Stimulated activated CD4-positive, alpha-beta T cell treated with anti-CD3 and anti-CD28 coated beads, Interleukin-4, amount 100 ng/mL, for 1 hour (primary cell): ENCODE results near the gene LRRFIP1.

Experiments used
- DNase-seq: peaks from one replicate; pipeline ENCODE4 v3.0.0-alpha.2; 2020

The LRRFIP1 gene

DNA sequence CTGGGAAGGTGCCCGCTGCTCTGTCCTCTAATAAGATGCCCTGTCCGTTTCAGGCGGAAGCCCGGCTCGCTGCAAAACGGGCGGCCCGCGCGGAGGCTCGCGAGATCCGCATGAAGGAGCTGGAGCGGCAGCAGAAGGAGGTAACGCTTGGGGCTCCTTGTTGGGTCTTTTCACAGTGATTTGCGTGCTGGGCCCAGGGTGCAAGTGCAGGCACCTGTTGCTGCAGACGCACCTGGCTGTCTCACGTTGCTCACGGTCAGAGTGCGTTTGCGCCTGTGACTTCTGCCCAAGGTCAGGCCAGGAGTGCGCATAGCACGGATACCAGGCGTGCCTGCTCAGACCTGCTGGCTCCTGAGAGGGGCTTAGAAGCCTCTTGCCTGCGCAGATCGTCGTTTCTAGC is 81.1 kb downstream of the LRRFIP1 start:
- no peak for DNase-seq

DNA sequence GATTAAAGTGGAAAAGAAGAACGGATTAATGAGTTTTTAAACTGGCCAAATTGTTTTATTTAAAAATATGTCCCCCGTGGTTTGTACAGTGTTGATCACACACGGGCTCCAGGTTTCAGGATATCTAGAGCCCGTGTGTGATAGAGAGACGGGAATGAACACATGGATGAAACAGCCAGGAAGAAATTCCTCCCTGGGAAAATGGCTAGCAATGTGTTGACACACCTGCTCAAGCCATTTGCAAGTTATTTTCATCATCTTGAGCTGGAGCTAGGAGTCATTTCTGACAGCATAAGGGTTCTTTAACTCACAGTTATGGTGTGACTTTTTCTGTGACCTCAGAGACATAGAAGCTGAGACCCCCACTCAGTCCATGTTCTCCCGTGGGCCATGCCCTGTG is 81.6 kb downstream of the LRRFIP1 start:
- DNase-seq = no peak

DNA sequence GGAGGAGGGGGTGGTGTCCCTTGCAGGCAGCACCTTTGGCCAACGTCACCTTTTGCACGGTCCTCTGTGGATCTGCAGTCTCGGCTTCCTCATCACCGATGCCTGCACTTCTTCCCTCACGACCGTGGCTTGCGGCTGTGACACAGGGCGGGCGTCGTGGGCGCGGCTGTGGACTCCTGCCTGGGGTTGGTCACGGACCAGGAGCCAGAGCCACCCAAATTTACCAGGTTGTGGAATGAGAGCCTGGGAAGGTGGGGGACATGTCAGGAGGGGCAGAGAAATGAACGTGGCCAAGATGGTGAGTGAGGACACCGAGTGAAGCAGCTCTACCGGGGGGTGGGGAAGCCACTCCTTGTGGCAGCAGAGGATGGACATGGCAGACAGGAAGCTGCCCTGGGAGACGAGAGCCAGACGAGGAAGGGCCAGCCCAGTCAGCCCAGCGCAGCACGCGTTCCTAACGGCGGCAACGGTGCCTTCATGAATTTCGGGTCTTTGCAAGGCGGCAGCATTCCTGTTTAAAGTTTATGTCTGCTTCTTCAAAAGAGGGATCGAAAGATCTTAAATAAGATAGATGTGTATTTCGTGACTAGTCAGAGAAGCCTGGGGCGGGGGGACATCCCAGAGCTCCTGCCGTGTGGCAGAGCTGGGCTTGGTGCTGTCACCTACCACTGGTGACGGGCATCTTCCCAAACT is 84.2 kb downstream of the LRRFIP1 start:
- DNase-seq = no peak

DNA sequence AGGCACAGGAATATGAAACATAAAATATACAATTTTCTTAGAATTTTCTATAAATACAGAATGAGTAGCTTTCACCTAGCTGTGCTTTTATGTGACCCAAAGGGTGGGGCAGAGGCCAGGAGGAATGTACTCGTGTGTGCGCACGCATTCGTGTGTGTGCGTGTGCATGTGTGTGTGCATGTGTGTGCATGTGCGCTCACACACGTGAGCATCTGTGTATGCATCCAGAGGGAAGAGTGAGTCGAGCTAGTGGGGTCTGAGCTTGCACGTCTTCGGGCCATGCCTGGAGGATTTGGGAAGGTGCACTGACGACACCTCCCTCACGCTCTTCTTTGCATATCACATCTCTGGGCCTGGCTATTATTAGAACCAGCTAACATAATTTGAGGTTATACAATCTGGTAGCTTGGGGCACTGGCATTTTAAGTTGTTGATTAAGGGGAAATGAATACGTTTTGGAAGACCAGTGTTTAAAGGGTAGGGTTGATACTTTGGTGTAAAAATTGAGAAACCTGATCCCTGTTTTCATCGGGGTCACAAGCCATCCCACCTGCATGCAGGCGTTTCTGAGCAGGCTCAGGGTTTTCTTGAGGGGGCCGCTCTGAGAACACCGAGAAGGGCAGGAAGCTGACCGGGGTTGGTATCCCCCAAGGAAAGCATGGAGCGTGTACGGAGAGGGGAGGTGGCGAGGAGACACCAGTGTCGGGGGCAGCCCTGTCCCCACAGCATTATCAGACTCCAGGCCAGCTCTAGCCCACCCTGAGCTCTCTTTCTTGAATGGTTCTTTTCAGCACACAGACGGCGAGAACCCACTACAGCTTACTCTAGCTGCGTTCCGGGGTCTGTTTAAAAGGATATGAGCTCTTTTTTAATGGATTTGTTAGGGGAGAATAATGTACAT is 85.3 kb downstream of the LRRFIP1 start:
- no peak for DNase-seq

DNA sequence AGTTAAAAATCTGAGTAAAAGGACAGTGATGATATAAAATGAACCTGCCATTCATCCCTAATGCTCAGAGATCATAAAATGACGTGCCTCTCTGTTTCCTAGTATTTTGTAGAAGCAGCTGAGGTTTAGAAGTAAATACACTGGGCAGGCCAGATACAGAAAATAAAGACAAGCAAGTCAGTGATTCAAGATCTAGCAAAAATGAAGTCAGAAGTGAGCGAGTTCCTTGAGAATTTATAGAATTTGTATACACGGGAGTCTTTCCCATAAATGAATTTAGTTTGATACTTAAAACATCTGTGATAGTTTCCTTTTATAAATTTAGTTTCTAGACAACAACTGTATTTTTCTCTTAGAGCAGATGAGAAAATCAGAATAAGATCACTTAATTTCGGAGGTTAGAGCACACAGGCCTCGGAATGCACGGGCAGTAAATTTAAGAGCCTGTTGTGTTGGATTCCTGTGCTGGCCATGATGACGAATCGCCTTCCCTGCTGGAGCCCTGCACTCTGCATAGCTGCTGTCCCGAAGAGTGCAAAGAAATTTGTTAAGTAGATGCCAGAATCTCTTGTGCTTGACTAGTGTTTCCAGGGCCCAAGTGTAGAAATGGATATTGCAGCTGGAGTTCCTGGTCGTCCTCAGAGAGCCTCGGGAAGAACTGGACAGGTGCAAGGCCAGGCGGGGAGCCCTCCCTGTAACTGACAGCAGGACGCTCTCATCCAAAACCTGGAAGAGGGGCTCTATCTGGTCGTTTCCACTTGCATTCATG is 87.5 kb downstream of the LRRFIP1 start:
- DNase-seq = no peak

DNA sequence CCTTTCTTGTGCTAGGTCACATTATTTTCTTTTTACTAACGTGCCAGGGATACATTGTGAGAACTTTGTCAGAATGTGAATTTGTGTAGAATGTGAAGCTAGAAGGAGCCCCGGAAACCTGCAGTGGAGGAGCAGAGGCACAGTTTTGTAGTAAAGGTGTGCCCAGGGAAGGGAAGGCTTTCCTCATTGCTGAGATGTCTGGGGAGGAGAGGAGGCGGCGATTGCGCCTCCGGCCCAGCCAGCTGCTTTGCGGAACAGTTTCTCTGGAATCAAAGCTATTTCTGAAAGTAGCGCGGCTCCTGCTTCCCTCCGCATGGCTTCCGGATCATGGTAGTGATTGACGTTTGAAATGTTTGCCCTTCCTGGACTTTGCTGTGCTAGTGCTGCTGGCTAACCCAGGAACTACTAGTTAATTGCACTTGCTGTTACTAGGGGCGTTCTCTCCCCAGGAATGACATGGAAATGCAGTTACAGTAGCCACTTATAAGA is 88.1 kb downstream of the LRRFIP1 start:
- DNase-seq = no peak

DNA sequence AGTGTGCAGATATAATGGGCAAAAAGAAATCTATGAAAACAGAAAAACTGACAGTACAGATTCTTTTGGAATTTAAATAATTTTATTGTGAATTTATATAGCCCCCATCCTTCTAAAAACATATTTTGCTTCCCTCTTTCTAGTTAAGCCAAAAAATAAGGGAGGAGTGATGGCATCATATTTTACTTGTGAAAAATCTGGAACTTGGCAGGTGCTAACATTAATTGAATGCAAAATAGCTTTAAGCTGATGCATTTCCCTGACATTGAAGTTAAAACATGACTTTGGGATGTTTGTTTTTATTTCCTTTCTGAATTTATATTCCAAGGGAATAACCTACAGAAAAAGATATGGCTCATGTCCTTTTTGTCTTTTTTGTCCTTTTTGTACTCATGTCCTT is 88.6 kb downstream of the LRRFIP1 start:
- DNase-seq = no peak

DNA sequence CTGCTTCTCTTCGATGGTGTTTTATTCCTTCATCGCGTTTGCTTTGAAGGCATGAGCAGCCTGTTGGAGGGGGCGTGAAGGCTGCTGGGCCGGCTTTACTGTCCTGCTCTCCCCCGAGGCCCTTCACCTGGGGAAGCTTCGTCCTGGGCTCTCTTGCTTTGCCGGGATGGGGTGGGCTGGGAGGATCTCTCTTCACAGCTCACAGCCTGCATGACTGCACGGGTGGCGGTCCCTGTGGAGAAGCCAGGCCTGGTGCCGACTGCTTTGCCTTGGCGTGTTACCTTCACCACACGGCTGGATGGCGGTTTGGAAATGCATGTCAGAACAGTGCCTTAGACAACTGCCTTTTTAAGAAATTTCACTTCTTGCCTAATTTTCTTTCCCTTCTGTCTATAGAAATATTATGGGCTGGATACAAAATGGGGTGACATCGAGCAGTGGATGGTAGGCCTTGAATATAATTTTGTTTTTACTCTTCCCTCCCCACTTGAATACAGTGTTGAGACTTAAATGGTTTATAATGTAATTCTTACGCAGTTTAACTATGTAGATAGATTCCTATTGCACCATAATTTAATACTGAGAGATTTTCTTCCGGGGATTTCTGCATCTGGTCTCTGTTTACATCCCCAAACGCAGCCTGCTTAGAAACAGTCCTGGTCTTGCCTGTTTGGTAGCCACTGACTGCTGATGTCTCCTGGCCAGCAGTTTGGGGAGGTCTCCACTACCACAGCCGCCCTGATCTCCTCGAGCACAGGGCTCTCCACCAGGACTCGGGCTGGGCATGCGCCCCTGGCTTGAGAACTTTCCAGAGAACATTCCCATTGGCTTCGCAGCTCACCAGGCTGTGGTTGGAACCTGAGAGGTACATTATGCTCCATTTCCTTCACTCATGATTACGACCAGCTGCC is 90.2 kb downstream of the LRRFIP1 start:
- no peak for DNase-seq

DNA sequence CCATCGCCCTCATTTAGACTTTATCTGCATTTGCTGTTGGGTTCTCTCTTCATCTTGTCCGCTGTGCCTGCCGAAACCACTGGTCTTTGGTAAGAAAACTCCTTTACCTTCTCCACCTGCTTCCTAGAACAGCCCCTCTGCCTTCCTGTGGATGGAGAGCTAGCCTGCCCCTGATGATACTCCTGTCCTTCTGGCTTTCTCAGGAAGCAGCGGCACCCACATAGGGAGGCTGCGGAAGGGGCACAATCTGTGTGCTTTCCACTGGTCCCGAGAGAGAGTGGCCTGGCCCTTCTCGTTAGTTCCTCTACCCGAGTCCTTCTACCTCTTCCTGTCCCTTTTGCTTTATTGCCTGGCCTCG is 90.9 kb downstream of the LRRFIP1 start:
- no peak for DNase-seq

DNA sequence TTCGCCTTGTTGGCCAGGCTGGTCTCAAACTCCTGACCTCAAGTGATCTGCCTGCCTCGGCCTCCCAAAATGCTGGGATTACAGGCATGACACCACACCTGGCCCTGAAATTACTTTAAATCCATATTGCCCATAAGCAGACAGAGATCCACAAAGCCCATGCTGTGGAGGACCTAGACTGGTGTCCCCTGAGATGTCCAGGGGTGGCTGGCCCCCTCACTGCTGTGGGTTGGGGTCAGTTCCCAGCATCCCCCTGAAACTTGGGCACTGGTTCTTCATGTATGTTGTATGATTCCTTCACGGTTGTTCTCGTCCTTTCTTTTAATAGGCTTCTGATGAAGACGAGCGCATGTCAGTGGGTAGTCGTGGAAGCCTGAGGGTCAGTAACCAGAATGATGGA is 93.1 kb downstream of the LRRFIP1 start:
- DNase-seq = no peak

DNA sequence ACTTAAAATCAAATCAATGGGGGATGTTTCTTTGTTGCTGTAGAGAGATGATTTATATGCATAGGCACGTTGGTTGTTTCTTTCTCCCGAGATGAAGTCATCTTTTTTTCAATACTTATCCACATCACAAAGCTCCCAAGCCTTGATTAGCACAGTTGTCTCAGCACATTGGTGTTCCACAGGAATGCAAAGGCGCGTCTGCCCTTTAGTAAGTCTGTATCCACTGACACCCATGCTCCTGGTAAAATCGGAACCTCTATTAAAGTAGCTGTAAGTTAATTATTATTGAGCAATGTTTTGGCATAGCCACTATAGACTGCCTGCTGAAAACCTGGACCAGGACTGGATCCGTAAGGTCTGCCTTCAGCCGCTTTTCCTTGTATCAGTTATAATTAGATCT is 93.6 kb downstream of the LRRFIP1 start:
- no peak for DNase-seq

DNA sequence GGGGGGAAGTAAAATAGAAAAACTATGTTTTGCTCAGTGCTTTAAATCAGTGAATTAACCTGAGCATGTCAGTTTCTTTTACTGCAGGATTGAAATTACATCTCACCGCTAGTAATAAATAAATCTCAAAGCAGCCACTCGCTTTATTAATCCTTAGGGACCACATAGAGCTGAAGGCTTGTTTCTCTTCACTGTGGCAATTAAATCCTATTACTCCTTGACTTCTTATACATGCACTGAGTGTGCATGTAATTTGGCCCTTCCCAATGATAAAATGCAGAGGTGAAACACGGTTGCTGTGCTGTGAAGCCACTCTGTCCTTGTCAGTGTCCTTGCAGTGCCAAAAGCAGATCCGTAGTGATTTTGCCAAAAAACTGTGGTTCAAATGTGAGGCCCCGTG is 94.1 kb downstream of the LRRFIP1 start:
- DNase-seq = no peak

DNA sequence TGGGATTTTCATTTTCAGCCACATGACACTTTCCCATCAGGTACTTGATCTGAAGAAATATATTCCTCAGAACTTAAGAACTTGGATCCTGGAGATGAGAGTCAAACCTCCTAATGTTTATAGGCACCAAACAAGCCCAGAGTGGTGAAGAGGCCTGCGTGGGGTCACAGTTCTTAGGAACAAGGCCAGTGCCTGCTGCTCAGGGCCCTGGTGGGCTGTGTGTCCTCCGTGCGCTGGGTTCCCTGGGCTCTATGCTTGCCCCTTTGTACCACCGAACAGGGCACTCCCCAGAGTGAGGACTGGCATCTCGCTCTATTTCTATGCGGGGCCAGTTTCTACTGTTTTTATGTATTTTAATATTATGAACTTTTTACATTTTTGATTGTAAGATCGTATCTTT is 95.2 kb downstream of the LRRFIP1 start:
- DNase-seq = no peak

DNA sequence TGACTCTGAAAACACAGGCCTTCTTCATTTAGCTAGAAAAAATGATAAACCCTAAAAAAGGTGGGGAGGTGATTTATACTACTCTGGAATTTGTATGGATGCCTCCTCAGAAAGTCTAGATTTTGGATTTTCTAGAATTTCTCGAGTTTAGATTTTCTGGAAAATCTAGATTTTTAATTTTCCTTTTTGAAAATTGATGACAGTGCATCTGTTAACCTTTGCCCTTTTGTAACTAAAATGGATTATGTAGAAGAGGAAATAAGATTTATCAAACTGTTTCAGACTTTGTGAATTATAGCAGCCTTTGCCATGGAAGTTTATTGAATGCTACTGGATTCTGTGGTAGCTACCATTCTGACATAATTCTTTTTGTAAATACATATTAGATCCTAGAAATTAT is 95.6 kb downstream of the LRRFIP1 start:
- no peak for DNase-seq

DNA sequence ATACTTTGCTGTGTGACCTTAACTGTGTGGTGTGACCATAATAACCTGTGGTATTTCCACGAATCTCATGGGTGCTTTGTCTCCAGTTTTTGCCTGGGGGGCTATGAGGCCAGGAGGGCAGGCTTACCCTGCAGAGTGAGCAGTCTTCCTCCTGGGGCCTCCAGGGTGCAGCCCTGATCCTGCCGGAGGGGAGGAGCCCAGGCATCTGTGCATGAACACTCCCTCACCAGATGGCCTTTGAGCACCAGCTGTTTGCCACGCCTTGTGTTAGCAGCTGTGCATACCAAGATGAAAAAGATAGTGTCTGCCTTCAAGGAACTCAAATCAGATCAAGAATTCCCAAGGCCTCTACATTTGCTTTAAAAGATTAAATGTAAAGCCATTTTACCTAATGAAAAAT is 96.2 kb downstream of the LRRFIP1 start:
- DNase-seq = no peak

DNA sequence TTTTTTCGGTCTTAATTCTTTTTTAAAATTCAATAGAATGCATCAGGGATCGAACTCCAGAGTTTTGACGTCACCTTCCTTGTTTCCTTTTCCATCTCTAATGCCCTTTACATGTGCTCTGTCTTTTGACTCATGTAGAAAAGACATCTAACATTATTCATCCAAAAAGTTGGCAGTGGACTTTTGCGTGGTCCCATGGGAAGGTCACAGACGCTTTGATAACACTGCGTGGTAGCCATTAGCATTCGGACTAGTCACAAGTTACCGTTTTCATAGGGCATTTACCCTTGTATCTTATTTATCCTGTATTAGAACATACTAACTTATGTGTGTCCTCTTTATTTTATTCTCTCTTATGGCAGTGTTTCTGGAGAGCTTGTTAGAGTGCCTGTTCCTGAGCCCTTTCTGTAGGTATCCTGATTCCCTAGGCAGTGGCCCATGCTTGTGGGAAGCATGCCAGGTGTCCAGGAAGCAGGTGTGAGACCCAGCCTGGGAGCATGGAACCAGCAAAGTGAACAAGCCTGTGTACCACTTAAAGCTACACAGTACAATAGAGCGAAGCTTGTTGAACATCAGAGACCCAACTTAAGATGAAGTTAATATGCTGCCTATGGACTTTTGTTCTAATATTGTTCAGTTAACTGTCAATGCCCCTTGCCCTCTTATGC is 97.6 kb downstream of the LRRFIP1 start:
- no peak for DNase-seq

DNA sequence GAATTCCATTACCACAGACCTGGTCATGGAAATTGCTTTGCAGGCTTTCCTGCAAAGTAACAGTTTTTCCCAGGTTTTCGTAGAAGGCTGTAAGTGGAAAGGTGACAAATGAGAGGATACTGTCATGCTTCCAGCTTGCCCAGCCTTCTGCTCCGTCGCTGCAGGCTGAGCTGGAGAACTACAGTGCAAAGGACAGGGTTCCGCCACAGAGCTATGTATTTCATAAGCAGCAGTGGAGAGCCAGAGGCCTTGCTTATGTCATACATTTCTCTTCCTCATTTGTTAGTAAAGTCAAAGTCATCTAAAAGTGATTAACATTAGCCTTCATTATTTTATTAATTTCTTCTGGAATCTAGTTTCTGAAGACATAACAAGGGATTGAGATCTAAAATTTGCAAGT is 98.3 kb downstream of the LRRFIP1 start:
- DNase-seq = no peak

DNA sequence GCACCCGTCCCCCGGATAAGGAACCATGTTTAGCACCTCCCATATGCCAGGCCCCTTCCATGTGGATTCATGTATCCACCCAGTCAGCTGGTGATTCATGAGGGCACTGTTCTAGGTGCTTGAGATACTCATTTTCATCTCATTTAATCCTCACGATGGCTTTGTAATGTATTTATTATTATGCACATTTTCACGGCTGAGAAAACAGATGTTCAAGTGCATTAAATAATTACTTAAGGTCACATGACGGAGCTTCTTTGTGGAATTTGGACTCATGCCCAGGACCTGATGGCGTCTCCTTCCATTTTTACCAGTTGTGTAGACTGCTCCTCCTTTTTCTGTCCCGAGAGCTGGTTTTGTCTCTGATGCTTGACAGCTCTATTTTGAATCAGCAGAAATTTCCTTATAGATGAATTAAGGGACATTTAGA is 99.0 kb downstream of the LRRFIP1 start:
- DNase-seq = no peak

DNA sequence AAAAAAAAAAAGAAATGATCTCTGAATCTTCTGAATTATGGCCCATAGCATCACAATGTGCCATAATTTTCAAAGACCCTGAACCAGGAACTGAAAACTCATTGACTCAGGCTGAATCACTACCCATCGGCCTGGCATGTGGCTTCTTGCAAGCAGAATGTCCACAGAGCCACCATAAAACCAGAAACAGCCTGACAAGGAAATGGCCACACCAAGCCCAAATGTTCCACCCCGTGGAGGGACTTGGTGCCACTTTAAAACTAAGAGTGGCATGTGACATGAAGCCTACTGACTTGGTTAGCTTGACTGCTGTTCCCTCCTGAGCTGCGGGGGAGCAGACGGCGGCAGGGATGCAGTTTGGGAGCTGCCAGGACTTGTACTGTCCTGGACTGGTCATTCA is 100.0 kb downstream of the LRRFIP1 start:
- no peak for DNase-seq

DNA sequence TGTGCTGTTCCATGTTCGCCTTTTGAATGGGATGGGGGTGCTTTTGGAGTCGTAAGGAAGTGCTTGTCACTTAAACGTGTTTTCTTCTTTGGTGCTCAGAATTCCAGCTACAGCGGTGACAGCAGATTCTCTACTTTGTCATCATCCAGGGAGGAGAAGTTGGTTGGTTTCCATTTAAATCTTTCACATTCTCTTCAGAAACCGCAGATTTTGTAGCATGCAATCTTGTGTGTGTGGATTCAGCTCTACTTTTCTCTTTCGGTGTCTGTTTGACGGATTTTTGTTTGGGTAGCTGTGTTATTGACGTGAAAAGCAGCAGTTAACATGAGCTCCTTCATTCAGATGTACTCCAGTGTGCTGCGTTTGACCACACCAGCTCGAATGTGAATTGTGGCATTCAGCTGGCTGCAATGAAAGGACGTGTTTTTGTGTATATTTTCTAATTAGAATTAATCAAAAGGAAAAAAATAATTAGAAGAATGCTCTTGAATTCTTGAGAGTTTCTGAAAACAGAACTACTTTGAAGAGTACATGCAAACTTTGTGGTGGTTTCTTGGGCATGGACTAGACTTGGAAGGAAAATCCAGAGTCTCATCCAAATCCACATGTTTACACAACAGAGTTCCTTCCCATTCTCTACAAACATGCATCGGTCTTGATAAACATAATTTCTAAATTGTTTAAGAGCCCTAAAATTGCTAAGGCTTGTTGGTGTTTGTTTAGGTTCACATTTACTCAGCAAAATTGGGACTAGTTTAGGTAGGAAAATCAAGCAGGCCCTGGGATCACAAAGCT is 102.5 kb downstream of the LRRFIP1 start:
- no peak for DNase-seq

DNA sequence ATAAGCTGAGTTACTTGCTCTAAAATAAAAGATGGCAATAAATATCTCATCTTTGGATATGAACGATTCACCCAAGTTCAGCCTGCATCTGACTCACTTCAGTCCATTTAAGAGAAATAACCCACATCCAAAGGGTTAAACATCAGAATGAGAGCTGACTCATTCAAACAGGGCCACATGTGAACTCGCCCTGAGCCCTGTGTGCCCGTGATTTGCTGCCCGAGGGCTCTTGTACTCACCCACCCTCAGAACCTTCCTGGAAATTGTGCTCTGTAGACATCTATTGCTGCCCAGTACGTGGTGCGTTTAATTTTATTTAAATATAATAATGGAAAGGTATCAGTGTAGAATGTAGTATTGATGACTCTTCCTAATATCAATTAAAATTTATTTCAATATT is 104.3 kb downstream of the LRRFIP1 start:
- peak; percentile 43 for DNase-seq
